HEK293T (cell line): ENCODE results near the gene RAD51B.

Experiments used
- CTCF ChIA-PET: fragments of 350-600 bp; formaldehyde crosslinking; extraction: SDS; loops from one replicate; lab custom pipeline; 2021; ENCODE audit warnings: antibody characterized with exemption, inconsistent platforms; lab: Yijun Ruan, JAX
- POLR2A ChIA-PET: fragments of 350-600 bp; formaldehyde crosslinking; extraction: SDS; loops from one replicate; lab custom pipeline; 2020; ENCODE audit warnings: antibody characterized with exemption, inconsistent platforms; lab: Yijun Ruan, JAX
- DNase-seq: peaks from one replicate; pipeline ENCODE4 v3.0.0; 2012; ENCODE audit warnings: mixed read lengths; ENCODE audit errors: extremely low spot score
- ARNT ChIP-seq: fragments of 450-650 bp; IDR thresholded peaks from 2 replicates; pipeline ENCODE4 v1.6.1; 2017; ENCODE audit warnings: mild to moderate bottlenecking
- BHLHE40 ChIP-seq: fragments of 450-650 bp; IDR thresholded peaks from 2 replicates; pipeline ENCODE4 v1.6.1; 2016; ENCODE audit warnings: mild to moderate bottlenecking, moderate library complexity, borderline replicate concordance
- CTBP1 ChIP-seq: fragments of 450-650 bp; IDR thresholded peaks from 2 replicates; pipeline ENCODE4 v1.6.1; 2016; ENCODE audit warnings: borderline replicate concordance
- ELF4 ChIP-seq: fragments of 450-650 bp; IDR thresholded peaks from 2 replicates; pipeline ENCODE4 v1.6.1; 2017; ENCODE audit warnings: antibody characterized with exemption
- FOXA1 ChIP-seq: fragments of 450-650 bp; IDR thresholded peaks from 2 replicates; pipeline ENCODE4 v1.6.1; 2016; ENCODE audit warnings: mild to moderate bottlenecking
- FOXK2 ChIP-seq: fragments of 450-650 bp; IDR thresholded peaks from 2 replicates; pipeline ENCODE4 v1.6.1; 2016; ENCODE audit warnings: mild to moderate bottlenecking
- FOXM1 ChIP-seq: fragments of 450-650 bp; IDR thresholded peaks from 2 replicates; pipeline ENCODE4 v1.6.1; 2017; ENCODE audit warnings: mild to moderate bottlenecking, borderline replicate concordance
- HDGF ChIP-seq: fragments of 450-650 bp; IDR thresholded peaks from 2 replicates; pipeline ENCODE4 v1.6.1; 2017; ENCODE audit warnings: antibody characterized with exemption, borderline replicate concordance
- L3MBTL2 ChIP-seq: fragments of 450-650 bp; conservative IDR thresholded peaks from 2 replicates; pipeline ENCODE4 v1.6.1; 2016; ENCODE audit warnings: mild to moderate bottlenecking
- LEF1 ChIP-seq: fragments of 450-650 bp; IDR thresholded peaks from 2 replicates; pipeline ENCODE4 v1.6.1; 2017; ENCODE audit warnings: mild to moderate bottlenecking, borderline replicate concordance
- NFRKB ChIP-seq: fragments of 450-650 bp; IDR thresholded peaks from 2 replicates; pipeline ENCODE4 v1.6.1; 2016; ENCODE audit warnings: mild to moderate bottlenecking, moderate library complexity
- SP1 ChIP-seq: fragments of 450-650 bp; IDR thresholded peaks from 2 replicates; pipeline ENCODE4 v1.6.1; 2017
- SUZ12 ChIP-seq: fragments of 450-650 bp; IDR thresholded peaks from 2 replicates; pipeline ENCODE4 v1.6.1; 2016; ENCODE audit warnings: mild to moderate bottlenecking
- TARDBP ChIP-seq: fragments of 450-650 bp; IDR thresholded peaks from 2 replicates; pipeline ENCODE4 v1.6.1; 2016
- ZNF384 ChIP-seq: fragments of 450-650 bp; IDR thresholded peaks from 2 replicates; pipeline ENCODE4 v1.6.1; 2016
- TF ChIP-seq, protein P1 (sequence below): fragments of 450-650 bp; IDR thresholded peaks from 2 replicates; pipeline ENCODE4 v1.6.1; 2016

The RAD51B gene

DNA sequence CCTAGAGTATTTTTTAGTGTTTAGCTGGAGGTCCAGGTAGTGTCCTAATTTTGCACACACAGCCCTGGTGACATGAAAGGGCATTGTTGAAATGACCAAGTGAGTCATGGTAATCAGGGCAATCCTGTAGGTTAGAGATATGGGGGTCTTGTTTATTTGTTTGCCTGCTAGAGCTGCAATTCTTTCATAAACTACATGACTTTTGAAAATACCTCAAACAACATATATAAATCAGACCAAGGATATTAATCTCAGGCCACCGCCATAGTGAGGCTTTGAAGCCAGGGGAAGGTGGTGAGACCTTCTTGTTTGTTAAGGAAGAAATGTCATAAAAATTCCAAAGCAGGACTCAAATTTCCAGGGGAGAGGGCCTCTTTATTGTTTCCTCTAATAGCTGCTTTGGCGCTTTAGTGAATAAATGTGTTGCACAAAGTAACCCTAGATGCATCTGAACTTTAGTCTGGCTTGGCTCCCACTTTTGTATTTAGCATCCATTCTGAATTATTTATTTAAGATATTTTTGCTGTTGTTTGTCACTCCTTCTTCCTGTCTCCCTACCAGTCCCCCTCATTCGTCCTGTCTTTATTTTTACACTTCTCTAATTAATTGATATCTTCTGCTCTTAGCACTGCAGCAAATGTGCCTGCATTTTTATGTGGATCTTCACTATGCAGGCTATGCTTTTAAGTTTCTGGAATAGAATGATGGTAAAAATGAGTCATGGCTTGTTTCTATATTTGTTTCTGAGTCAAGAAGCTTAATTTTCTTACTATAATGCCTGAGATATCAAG lies 430.3 kb downstream of the RAD51B start:
- POLR2A ChIA-PET, result interaction anchor here (1.0 kb wide), 1 partner anchor 543 kb away, joined by 3 read pairs; the partner anchor contains the start of gene ZFP36L1
- TF ChIP-seq ZNF384 (no peak), NFRKB (no peak), HDGF (no peak), CTBP1 (no peak), FOXM1 (no peak), SP1 (no peak), FOXK2 (no peak), SUZ12 (no peak), L3MBTL2 (no peak), ELF4 (no peak)
- TF ChIP-seq, protein P1, sequence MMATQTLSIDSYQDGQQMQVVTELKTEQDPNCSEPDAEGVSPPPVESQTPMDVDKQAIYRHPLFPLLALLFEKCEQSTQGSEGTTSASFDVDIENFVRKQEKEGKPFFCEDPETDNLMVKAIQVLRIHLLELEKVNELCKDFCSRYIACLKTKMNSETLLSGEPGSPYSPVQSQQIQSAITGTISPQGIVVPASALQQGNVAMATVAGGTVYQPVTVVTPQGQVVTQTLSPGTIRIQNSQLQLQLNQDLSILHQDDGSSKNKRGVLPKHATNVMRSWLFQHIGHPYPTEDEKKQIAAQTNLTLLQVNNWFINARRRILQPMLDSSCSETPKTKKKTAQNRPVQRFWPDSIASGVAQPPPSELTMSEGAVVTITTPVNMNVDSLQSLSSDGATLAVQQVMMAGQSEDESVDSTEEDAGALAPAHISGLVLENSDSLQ, result no peak
- DNase-seq, result no peak
- CTCF ChIA-PET, result interaction anchor here (0.6 to 0.9 kb wide), 2 partner anchors 18 to 565 kb away, joined by 3 read pairs; no protein-coding TSS in a partner anchor

DNA sequence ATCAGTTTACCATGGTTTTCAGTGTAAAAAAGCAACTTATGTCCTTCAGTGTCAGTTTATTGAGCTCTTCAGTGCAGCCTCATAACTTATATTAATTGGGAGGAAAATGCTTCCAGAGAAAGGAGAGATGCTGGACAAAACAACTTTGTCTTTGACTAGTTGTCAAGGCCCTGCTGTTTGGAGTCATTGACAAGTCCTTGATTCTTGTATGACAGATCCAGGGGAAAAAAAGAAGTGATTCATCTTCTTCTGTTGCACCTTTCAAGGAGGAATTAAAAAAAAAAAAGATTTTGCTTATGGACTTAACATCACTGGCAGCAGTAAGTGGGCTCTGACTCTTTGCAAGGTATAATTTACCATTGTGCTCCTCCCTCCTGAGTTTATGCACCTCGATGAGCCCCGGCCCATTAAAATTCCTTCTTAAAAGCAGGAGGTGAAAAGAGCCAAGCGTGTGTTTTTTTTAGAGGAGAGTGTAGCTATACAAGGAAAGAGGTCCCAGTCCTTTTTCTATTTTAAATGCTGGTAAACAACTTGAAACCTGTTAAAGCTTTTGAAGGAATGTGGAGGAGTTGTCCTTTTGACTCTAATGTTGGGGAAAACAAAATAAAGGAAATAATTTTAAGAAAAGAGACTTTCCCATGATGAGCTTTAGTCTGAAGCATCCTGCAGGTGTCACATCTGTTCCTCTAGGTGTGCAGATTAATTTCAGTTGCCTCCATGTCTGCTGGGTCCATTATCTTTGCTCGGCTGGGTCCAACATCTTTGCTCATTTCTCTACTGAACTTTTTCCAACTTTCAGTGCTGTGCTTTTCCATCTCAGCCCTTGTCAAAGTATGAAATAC lies 431.6 kb downstream of the RAD51B start:
- DNase-seq, result no peak
- ChIA-PET CTCF (interaction anchor here (0.6 to 0.7 kb wide), 2 partner anchors 25 to 566 kb away, joined by 4 to 9 read pairs; no protein-coding TSS in a partner anchor), POLR2A (interaction anchor here (0.9 kb wide), 1 partner anchor 563 kb away, joined by 3 read pairs; no protein-coding TSS in a partner anchor)
- no peak for TF ChIP-seq SP1
- TF ChIP-seq HDGF, result no peak
- TF ChIP-seq ARNT, result no peak
- TF ChIP-seq FOXM1, result no peak

DNA sequence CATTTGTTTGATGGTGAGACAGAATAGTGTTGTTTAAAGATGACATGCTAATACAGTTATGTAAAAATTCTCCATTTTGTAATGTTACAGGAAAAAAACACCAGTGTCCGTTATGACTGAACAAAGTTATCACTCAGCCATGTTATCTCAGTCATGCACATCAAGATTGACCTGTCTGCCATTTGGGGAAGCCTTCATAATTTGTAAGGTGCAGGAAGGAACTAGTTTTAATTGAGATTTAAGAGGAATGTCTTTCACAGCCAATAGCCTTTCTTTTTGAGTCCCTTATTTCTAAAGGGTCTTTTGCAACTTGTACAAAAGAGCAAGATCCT lies 432.2 kb downstream of the RAD51B start:
- CTCF ChIA-PET, result interaction anchor here (0.6 to 0.7 kb wide), 2 partner anchors 24 to 565 kb away, joined by 4 to 9 read pairs; no protein-coding TSS in a partner anchor
- POLR2A ChIA-PET, result no interaction called here
- DNase-seq, result no peak
- TF ChIP-seq ZNF384 (no peak), L3MBTL2 (no peak), ELF4 (no peak), SP1 (no peak), LEF1 (no peak), BHLHE40 (no peak), CTBP1 (no peak), FOXK2 (no peak), HDGF (no peak), SUZ12 (no peak), NFRKB (no peak), TARDBP (no peak), ARNT (no peak), FOXM1 (no peak)
- TF ChIP-seq, protein P1, result no peak

DNA sequence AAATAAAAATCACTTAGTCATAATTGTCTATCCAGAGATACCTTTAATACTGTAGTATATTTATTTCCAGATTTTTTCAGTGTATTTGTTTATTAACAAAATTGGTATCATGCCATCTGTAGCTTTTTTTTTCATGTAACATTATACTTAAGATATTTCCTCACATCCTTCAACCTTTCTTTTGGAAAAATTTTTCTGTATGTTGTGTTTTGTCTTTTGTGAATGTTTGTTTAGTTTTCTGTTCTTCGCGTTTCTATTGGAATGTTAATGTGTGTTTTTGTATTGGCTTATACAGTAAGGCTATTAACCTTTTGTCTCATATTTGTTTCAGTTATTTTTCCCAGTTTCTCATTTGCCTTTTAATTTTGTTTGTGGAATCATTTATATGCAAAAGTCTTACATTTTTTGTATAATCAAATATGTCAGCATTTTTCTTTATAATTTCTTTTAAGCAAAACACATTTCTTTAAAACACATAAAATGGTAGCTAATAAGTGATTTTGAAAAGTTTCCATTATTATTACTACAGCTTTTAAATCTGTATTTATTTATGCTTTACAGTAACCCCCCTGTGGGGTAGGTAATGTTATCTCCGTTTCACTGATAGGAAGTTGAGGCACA lies 433.7 kb downstream of the RAD51B start:
- TF ChIP-seq FOXA1, result no peak
- no peak for TF ChIP-seq LEF1
- TF ChIP-seq FOXM1, result no peak
- no peak for TF ChIP-seq SUZ12
- TF ChIP-seq NFRKB, result no peak
- no peak for TF ChIP-seq ARNT
- TF ChIP-seq ZNF384, result no peak
- TF ChIP-seq BHLHE40, result no peak
- no peak for TF ChIP-seq FOXK2
- TF ChIP-seq ELF4, result no peak
- TF ChIP-seq, protein P1, result no peak
- TF ChIP-seq L3MBTL2, result no peak
- no peak for TF ChIP-seq SP1
- no peak for TF ChIP-seq CTBP1
- TF ChIP-seq TARDBP, result no peak
- ChIA-PET POLR2A (no interaction called here), CTCF (interaction anchor here (0.9 kb wide), 1 partner anchor 536 kb away, joined by 5 read pairs; no protein-coding TSS in a partner anchor)
- no peak for DNase-seq

DNA sequence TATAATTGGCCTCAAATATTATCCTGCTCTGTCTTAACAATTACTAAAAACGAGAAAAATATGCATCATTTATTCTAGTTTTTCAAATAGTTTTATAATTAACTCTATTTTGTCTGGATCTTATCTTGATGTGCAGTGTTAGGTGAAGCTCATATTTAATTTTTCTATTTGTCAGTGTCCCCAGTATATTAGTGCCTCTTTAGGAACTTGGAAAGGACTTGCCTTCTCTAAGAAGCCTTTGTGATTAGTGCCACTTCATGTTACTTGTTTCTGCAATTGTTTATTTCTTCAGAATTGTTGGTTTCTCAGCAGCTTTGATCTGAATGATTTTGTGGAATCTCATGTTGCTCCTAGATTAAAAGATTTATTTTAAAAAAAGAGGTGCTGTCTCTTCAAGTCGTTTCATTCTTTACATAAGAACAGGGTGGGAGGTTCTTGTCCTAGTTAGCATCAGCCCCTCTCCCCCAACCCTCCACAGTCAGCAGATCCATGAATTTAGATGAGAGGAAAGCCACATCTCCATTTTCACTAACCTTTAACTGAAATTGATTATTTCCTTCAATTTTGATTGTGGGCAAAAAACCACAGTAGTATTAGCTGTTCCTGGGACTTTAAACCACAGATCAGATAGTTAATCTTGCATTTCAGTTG lies 434.4 kb downstream of the RAD51B start:
- DNase-seq, result no peak
- CTCF ChIA-PET, result interaction anchor here (0.9 kb wide), 1 partner anchor 535 kb away, joined by 5 read pairs; no protein-coding TSS in a partner anchor
- no peak for TF ChIP-seq L3MBTL2
- TF ChIP-seq ELF4, result no peak
- no peak for TF ChIP-seq ARNT
- TF ChIP-seq, protein P1, result no peak
- no peak for TF ChIP-seq CTBP1
- no peak for TF ChIP-seq SUZ12
- TF ChIP-seq FOXM1, result no peak
- POLR2A ChIA-PET, result no interaction called here
